PC-9 (cell line): ENCODE results near the gene CHKA.

Source experiments
- EZH2 ChIP-seq: fragments of 200-600 bp; sonication (generic); IDR thresholded peaks from 2 replicates; pipeline ENCODE4 v1.8.0; 2017; ENCODE audit warnings: antibody characterized with exemption, low read depth
- TF ChIP-seq, protein P1 (sequence below): fragments of 200-600 bp; sonication (generic); conservative IDR thresholded peaks from 2 replicates; pipeline ENCODE4 v1.6.1; 2017; ENCODE audit warnings: mixed run types, antibody characterized with exemption, mild to moderate bottlenecking, moderate library complexity

- TF ChIP-seq, protein P1, sequence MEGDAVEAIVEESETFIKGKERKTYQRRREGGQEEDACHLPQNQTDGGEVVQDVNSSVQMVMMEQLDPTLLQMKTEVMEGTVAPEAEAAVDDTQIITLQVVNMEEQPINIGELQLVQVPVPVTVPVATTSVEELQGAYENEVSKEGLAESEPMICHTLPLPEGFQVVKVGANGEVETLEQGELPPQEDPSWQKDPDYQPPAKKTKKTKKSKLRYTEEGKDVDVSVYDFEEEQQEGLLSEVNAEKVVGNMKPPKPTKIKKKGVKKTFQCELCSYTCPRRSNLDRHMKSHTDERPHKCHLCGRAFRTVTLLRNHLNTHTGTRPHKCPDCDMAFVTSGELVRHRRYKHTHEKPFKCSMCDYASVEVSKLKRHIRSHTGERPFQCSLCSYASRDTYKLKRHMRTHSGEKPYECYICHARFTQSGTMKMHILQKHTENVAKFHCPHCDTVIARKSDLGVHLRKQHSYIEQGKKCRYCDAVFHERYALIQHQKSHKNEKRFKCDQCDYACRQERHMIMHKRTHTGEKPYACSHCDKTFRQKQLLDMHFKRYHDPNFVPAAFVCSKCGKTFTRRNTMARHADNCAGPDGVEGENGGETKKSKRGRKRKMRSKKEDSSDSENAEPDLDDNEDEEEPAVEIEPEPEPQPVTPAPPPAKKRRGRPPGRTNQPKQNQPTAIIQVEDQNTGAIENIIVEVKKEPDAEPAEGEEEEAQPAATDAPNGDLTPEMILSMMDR: no peak
- TF ChIP-seq EZH2: no peak
These were observed 85.8 kb downstream of the CHKA start for GRCh38 chr11:68035266-68035876.
